Common myeloid progenitor, CD34-positive (primary cell): ENCODE measurements around the gene ALKBH5.

ENCODE experiments used
- CTCF ChIA-PET: fragments of 350-600 bp; sonication (Branson Sonifier 250); formaldehyde crosslinking; loops from one replicate; lab custom pipeline; 2021; ENCODE audit warnings: antibody characterized with exemption; lab: Charles Lee
- POLR2A ChIA-PET: fragments of 350-600 bp; sonication (Branson Sonifier 250); formaldehyde crosslinking; loops from one replicate; lab custom pipeline; 2021; ENCODE audit warnings: antibody characterized with exemption; lab: Charles Lee
- DNase-seq, 3 donors: peaks; one replicate each; pipeline versions ENCODE4 v3.0.0 to v3.0.0-alpha.2; 2013
- H3K27ac ChIP-seq, 2 experiments: 1 replicate in 1 of 2; 2 replicates in 1 of 2; pipeline ENCODE4 v1.7.0; 2013; ENCODE audit warnings: inconsistent platforms in 2 of 2, low read length in 2 of 2, mild to moderate bottlenecking in 2 of 2, low read depth in 1 of 2, moderate library complexity in 1 of 2; ENCODE audit not compliant: severe bottlenecking in 2 of 2, insufficient read depth in 1 of 2, poor library complexity in 1 of 2
- H3K27me3 ChIP-seq, 5 experiments: replicated peaks in 2 of 5; 1 replicate in 3 of 5; 2 replicates in 2 of 5; pipeline versions ENCODE4 v1.6.1 to v1.7.0; 2013; ENCODE audit warnings: low read length in 4 of 5, mild to moderate bottlenecking in 2 of 5, moderate library complexity in 2 of 5, inconsistent platforms in 1 of 5; ENCODE audit not compliant: insufficient read depth in 5 of 5, control insufficient read depth in 4 of 5
- H3K36me3 ChIP-seq, 4 experiments: 1 replicate in 2 of 4; 2 replicates in 2 of 4; pipeline versions ENCODE4 v1.6.1 to v1.7.0; 2013; ENCODE audit warnings: low read length in 3 of 4, control low read depth in 1 of 4, mild to moderate bottlenecking in 1 of 4; ENCODE audit not compliant: control insufficient read depth in 4 of 4, insufficient read depth in 4 of 4
- H3K4me1 ChIP-seq, 4 experiments: 1 replicate in 3 of 4; 2 replicates in 1 of 4; pipeline versions ENCODE4 v1.6.1 to v1.7.1; 2013; ENCODE audit warnings: low read length in 3 of 4, mild to moderate bottlenecking in 3 of 4, control low read depth in 1 of 4, inconsistent platforms in 1 of 4, moderate library complexity in 1 of 4; ENCODE audit not compliant: control insufficient read depth in 4 of 4, insufficient read depth in 4 of 4; ENCODE audit errors: control extremely low read depth in 1 of 4
- H3K4me3 ChIP-seq, 7 experiments: 1 replicate in 4 of 7; 2 replicates in 3 of 7; pipeline versions ENCODE4 v1.5.1 to v1.7.0; 2013; ENCODE audit warnings: mild to moderate bottlenecking in 7 of 7, low read length in 6 of 7, moderate library complexity in 6 of 7, inconsistent platforms in 2 of 7, low read depth in 2 of 7, control low read depth in 1 of 7; ENCODE audit not compliant: insufficient read depth in 4 of 7, control insufficient read depth in 1 of 7; ENCODE audit errors: extremely low read depth in 1 of 7
- H3K9me3 ChIP-seq, 5 experiments: 1 replicate in 4 of 5; 2 replicates in 1 of 5; pipeline versions ENCODE4 v1.6.1 to v1.7.1; 2013; ENCODE audit warnings: low read length in 4 of 5, mild to moderate bottlenecking in 2 of 5, inconsistent platforms in 1 of 5, low read depth in 1 of 5, moderate library complexity in 1 of 5; ENCODE audit not compliant: control insufficient read depth in 4 of 5, insufficient read depth in 2 of 5; ENCODE audit errors: control extremely low read depth in 1 of 5
- WGBS: methylation state at CpG from one replicate; pipeline ENCODE4 v1.1.5; 2013; ENCODE audit not compliant: insufficient coverage; 5-methylcytosine and 5-hydroxymethylcytosine counted together

Gene ALKBH5

DNA sequence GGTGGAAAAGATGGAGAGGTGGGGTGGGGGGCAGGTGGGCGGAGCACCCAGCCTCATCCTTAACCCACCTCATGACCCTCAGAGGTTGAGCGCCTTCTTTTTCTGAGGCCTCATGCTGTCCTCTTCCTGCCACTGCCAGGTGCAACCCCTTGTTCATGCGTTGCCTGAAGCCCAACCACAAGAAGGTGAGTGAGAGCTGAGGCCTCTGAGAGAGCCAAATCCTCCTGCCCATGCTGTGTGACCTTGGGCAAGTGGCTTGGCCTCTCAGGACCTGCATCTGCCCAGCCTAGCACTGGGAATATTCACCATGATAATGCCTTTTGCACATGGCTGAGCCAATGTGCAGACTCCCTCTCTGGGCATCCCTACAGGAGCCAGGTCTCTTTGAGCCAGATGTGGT is 43.0 kb upstream of the ALKBH5 start:
- no peaks in the 10 kb centered on the region for H3K27me3 ChIP-seq
- POLR2A ChIA-PET, result no interaction called here
- no peaks in the 10 kb centered on the region for H3K36me3 ChIP-seq
- no peak overlapping the region for H3K4me3 ChIP-seq
- no peaks in the 10 kb centered on the region for H3K9me3 ChIP-seq
- CTCF ChIA-PET, result interaction anchor here (0.6 to 2.8 kb wide), 5 partner anchors 12 to 78 kb away, joined by 3 to 28 read pairs (median 4); no protein-coding TSS in a partner anchor
- no peak for DNase-seq
- H3K4me1 ChIP-seq, result no peaks in the 10 kb centered on the region
- 100% methylated on average over 2 of the region's 3 CpGs for WGBS
- H3K27ac ChIP-seq, result no peak overlapping the region

GRCh38 chr17:18141210-18141803 is 42.3 kb upstream of the ALKBH5 start:
- ChIA-PET POLR2A (no interaction called here), CTCF (interaction anchor here (0.6 to 3.0 kb wide), 12 partner anchors 12 to 78 kb away, joined by 3 to 28 read pairs (median 4); no protein-coding TSS in a partner anchor)
- no peak overlapping the region for H3K4me3 ChIP-seq
- H3K36me3 ChIP-seq, result no peaks in the 10 kb centered on the region
- 64% methylated on average over 3 of the region's 9 CpGs for WGBS
- DNase-seq, result peak; percentile 65 to 82 (median 71)
- no peak overlapping the region for H3K27ac ChIP-seq
- no peaks in the 10 kb centered on the region for H3K27me3 ChIP-seq
- H3K4me1 ChIP-seq, result no peaks in the 10 kb centered on the region
- no peaks in the 10 kb centered on the region for H3K9me3 ChIP-seq

GRCh38 chr17:18142417-18142816 is 41.2 kb upstream of the ALKBH5 start:
- DNase-seq, result no peak
- WGBS, result 94% methylated on average over 3 of the region's 3 CpGs
- H3K36me3 ChIP-seq, result no peaks in the 10 kb centered on the region
- no peaks in the 10 kb centered on the region for H3K4me1 ChIP-seq
- H3K27me3 ChIP-seq, result no peaks in the 10 kb centered on the region
- no peak overlapping the region for H3K27ac ChIP-seq
- CTCF ChIA-PET, result interaction anchor here (0.7 to 3.0 kb wide), 10 partner anchors 10 to 77 kb away, joined by 3 to 28 read pairs (median 4); no protein-coding TSS in a partner anchor
- H3K9me3 ChIP-seq, result no peaks in the 10 kb centered on the region
- H3K4me3 ChIP-seq, result no peak overlapping the region
- POLR2A ChIA-PET, result no interaction called here

DNA sequence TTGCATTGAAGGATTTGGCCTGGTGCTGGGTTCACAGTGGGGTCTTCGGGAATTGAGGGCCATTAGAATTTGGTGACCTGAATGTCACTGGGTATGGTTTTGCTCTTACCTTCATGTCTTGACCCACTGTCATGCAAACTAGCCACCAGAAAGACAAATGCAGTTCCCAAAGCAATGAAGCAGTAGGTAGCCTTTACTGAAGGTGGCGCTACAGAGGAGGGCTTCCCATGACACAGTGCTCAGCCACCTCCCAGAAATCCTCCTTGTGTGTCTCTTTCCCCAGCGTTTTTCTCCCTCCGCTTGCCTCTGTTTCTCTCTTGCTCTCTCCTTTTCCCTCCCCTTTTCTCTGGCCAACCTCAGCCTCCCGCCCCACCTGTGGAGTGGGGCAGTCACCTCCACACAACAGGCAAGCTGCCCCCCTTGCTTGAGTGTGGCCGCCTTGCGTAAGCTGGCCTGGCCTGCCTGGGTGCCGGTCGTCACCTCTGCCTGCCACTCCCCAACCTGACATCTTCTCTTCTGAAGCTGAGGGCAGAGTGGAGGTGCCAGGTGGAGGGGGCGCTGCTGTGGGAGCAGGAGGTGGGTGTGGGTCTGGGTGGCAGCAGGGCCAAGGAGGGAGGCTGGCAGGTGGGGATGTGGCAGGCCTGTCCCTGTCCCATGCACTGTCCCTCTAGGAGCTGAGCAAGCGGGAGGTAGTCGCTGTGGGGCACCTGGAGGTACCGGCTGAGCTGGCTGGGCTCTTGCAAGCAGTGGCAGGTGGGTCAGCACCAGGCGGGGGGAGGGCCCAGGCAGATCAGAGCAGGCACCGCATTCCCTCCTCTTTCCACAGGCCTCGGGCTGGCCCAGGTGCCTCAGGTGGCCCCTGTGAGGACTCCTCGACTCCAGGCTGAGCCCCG is 40.3 kb upstream of the ALKBH5 start:
- H3K4me3 ChIP-seq, result no peak overlapping the region
- H3K4me1 ChIP-seq, result no peaks in the 10 kb centered on the region
- no peaks in the 10 kb centered on the region for H3K36me3 ChIP-seq
- no peaks in the 10 kb centered on the region for H3K9me3 ChIP-seq
- peak in 1 of 3 donors; percentile 10 for DNase-seq
- 89% methylated on average over 12 of the region's 18 CpGs for WGBS
- no peaks in the 10 kb centered on the region for H3K27me3 ChIP-seq
- H3K27ac ChIP-seq, result no peak overlapping the region
- POLR2A ChIA-PET, result no interaction called here
- CTCF ChIA-PET, result interaction anchor here (1.1 to 3.0 kb wide), 7 partner anchors 10 to 76 kb away, joined by 3 to 28 read pairs (median 5); no protein-coding TSS in a partner anchor

- 96% methylated on average over 4 of the region's 4 CpGs for WGBS
- no peak for DNase-seq
- H3K9me3 ChIP-seq, result no peaks in the 10 kb centered on the region
- no peaks in the 10 kb centered on the region for H3K36me3 ChIP-seq
- no peak overlapping the region for H3K4me3 ChIP-seq
- no peaks in the 10 kb centered on the region for H3K27me3 ChIP-seq
- H3K4me1 ChIP-seq, result no peaks in the 10 kb centered on the region
- H3K27ac ChIP-seq, result no peak overlapping the region
- ChIA-PET POLR2A (no interaction called here), CTCF (interaction anchor here (1.1 to 3.0 kb wide), 4 partner anchors 9 to 80 kb away, joined by 3 to 14 read pairs (median 4); no protein-coding TSS in a partner anchor)
Measured at GRCh38 chr17:18144261-18144660, 39.4 kb upstream of the ALKBH5 start.

GRCh38 chr17:18144855-18145254 is 38.8 kb upstream of the ALKBH5 start:
- Histone ChIP-seq H3K27me3 (no peaks in the 10 kb centered on the region), H3K27ac (no peak overlapping the region), H3K4me3 (no peak overlapping the region), H3K36me3 (no peaks in the 10 kb centered on the region), H3K4me1 (no peaks in the 10 kb centered on the region), H3K9me3 (no peaks in the 10 kb centered on the region)
- CTCF ChIA-PET, result interaction anchor here (1.1 to 1.4 kb wide), 2 partner anchors 8 to 80 kb away, joined by 3 to 5 read pairs; no protein-coding TSS in a partner anchor
- POLR2A ChIA-PET, result no interaction called here
- no peak for DNase-seq
- 100% methylated on average over 1 of the region's 1 CpG for WGBS

DNA sequence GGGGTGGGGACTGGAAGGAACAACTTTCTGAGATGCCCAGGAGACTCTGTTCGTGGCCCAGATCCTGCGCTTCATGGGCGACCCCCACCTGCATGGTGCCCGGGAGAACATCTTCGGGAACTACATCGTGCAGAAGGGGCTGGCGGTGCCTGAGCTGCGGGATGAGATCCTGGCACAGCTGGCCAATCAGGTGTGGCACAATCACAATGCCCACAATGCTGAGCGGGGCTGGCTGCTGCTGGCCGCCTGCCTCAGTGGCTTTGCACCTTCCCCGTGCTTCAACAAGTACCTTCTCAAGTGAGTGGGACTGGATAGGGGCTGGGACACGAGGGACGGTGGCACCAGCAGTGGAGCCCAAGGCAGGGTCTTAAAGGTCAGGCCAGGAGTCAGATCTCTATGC is 37.8 kb upstream of the ALKBH5 start:
- ChIA-PET POLR2A (no interaction called here), CTCF (no interaction called here)
- no peak for DNase-seq
- H3K27ac ChIP-seq, result no peak overlapping the region
- H3K4me1 ChIP-seq, result no peaks in the 10 kb centered on the region
- WGBS, result 98% methylated on average over 13 of the region's 13 CpGs
- H3K4me3 ChIP-seq, result no peak overlapping the region
- H3K9me3 ChIP-seq, result no peaks in the 10 kb centered on the region
- no peaks in the 10 kb centered on the region for H3K27me3 ChIP-seq
- H3K36me3 ChIP-seq, result no peaks in the 10 kb centered on the region
